Right forelimb (tissue), 1 donor: ENCODE measurements around the gene BCL2L12.

Experiments used
- DNase-seq: peaks from one replicate; pipeline ENCODE4 v3.0.0-alpha.2; 2018

The BCL2L12 gene

GRCh38 chr19:49687150-49687549 lies 21.4 kb downstream of the BCL2L12 start:
- no peak for DNase-seq

GRCh38 chr19:49687566-49688316 lies 22.0 kb downstream of the BCL2L12 start:
- no peak for DNase-seq

GRCh38 chr19:49688531-49689132 lies 22.9 kb downstream of the BCL2L12 start:
- DNase-seq = no peak

GRCh38 chr19:49689133-49690078 lies 23.7 kb downstream of the BCL2L12 start, which contains the start of gene ADM5:
TSS of gene ADM5 (plus strand) at chr19:49689594. CDS start at chr19:49689838, 244 bp downstream.
- no peak for DNase-seq

GRCh38 chr19:49690079-49690655 lies 24.4 kb downstream of the BCL2L12 start:
- no peak for DNase-seq

- DNase-seq = peak; percentile 85
Observed at GRCh38 chr19:49690656-49691242, 25.0 kb downstream of the BCL2L12 start, which contains the start of gene CPT1C. TSS of gene CPT1C (plus strand) at chr19:49691116. CDS start at chr19:49692253, 1,137 bp downstream.

GRCh38 chr19:49691243-49692146 lies 25.8 kb downstream of the BCL2L12 start:
- DNase-seq = peak; percentile 84

- DNase-seq = no peak
Observed at GRCh38 chr19:49692147-49692506, 26.4 kb downstream of the BCL2L12 start.

GRCh38 chr19:49696115-49696514 lies 30.4 kb downstream of the BCL2L12 start:
- DNase-seq = no peak

- DNase-seq = no peak
Observed at GRCh38 chr19:49696865-49697264, 31.1 kb downstream of the BCL2L12 start.

GRCh38 chr19:49699364-49699763 lies 33.6 kb downstream of the BCL2L12 start:
- DNase-seq = no peak

- no peak for DNase-seq
Observed at GRCh38 chr19:49700563-49700962, 34.8 kb downstream of the BCL2L12 start.

GRCh38 chr19:49701271-49701786 lies 35.6 kb downstream of the BCL2L12 start:
- no peak for DNase-seq

GRCh38 chr19:49704888-49705642 lies 39.3 kb downstream of the BCL2L12 start:
- DNase-seq = no peak

GRCh38 chr19:49705919-49706318 lies 40.2 kb downstream of the BCL2L12 start:
- DNase-seq = no peak

GRCh38 chr19:49710372-49710951 lies 44.7 kb downstream of the BCL2L12 start:
- DNase-seq = no peak

GRCh38 chr19:49712397-49712859 lies 46.7 kb downstream of the BCL2L12 start:
- no peak for DNase-seq

GRCh38 chr19:49713236-49713845 lies 47.6 kb downstream of the BCL2L12 start:
- DNase-seq = no peak

- DNase-seq = no peak
Observed at GRCh38 chr19:49716154-49716553, 50.4 kb downstream of the BCL2L12 start.
